HG02938 (cell line): ENCODE data around the gene MYT1.

Experiments used
- ATAC-seq: cut with Tn5 transposase; IDR thresholded peaks from one replicate; pipeline ENCODE4 v1.9.1; 2021; ENCODE audit warnings: mild to moderate bottlenecking, moderate library complexity; ENCODE audit not compliant: unreplicated experiment

The MYT1 gene

DNA sequence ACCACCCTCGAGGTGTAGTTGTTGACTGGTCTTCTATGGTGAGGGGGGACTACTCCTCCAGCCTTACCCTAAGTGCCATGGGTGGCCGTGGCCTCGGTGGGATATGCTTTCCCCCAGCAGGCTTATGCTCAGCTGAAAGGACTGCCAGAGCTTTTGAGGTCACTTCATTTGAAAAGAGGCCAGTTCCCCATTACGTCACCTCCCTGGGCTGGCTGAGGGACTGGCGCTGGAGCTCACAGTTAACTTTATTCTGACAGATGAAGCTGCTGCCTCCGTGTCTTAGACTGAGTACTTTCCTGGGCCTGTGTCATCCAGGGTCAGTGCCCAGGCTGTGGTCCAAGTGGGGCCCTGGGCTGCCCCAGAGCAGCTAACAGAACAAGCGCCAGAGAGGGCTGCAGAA, 48.5 kb downstream of the MYT1 start:
- ATAC-seq, result no peak

DNA sequence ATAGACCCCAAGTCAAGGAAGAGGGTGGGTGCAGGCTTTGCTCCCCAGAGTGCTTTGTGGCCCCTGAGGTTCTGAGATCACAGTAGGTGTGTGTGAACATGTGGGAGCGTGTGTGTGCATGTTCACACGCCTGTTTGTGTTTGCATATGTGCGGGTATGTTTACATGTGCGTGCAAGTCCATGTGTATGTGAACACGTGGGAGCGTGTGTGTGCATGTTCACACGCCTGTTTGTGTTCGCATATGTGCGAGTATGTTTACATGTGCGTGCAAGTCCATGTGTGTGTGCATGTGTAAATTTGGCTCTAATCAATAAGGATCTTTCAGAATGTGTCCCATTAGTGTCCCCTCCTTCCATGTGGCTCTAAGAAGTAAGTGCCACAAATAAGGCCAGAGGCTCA, 49.9 kb downstream of the MYT1 start:
- ATAC-seq, result no peak

DNA sequence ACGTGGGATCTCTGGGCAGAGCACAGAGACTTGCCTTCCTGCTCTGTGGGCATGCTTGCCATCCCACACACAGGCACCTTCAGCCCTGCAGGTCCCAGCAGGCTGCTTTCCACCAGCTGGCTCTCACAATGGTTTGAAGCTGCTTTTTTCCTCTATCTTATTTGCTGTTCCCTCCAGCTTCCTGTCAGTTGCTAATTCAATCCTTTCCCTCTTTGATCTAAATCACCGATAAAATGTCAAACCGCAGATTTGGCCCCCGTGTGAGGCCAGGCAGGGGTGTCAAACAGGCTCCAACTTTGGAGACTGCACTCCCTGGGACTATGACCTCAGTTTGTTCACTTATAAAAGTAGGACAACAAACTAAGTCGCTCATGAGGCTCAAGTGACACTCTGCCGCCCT, 50.7 kb downstream of the MYT1 start:
- no peak for ATAC-seq

DNA sequence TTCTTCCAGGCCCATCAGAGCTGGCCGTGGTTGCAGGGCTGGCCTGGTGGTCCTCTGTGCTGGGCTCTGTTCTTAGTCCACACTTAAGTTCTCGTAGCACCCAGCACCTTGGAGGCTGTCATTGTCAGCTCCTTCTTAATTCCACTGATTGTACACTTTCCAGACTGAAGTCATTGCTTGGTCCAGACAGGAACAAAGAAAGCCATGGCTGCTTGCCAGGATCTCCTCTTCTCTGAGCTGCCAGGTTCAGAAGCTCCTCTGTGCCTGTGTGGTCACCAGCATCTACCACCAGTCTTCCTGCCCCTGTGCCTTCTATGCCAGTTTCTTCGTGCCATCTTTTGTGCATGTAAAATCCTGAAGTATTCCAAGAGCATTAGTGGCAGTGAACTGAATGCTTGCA, 51.8 kb downstream of the MYT1 start:
- ATAC-seq, result no peak

DNA sequence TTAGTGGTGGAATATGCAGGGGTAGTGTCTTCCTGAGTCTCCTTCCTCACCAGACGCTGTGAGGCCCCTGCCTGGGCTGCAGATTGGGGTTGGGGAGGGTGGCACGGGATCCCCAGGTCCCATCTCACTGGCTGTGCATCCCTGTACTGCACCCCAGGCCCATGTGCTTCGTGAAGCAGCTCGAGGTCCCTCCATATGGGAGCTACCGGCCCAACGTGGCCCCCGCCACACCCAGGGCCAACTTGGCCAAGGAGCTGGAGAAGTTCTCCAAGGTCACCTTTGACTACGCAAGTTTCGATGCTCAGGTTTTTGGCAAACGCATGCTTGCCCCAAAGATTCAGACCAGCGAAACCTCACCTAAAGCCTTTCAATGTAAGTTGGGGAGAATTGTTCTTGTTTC, 52.7 kb downstream of the MYT1 start:
- ATAC-seq, result no peak

DNA sequence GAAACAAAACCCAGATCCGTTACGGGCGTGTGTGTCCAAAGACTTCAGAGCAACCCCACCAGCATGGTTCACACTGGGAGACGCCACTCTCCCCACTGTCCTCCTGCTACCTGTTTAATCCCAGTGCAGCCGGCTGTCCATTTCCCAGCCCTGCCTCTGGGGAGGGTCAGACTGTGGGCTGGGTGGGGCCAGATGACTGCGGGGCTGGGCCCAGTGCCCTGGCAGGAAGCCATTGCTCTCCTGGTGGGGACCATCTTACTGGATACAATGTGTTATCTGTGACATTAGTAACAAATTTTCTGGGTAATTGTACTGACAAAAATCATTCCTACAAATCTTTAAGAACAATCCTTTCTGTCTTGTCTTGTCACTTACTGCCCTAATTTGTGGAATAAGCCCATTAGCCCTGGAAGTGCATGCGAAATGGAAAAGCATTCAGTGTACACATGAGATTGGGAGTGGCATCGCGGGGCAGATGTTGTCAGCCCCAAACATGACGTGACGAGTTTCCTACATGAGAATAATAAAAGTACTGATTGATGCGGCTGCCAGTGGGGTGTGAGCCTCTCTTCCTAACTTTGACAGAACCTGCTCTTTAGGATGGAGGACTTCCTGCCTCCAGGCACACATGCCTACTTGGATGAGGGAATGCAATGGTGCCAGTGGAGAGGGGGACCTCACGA, 53.4 kb downstream of the MYT1 start:
- ATAC-seq, result no peak

DNA sequence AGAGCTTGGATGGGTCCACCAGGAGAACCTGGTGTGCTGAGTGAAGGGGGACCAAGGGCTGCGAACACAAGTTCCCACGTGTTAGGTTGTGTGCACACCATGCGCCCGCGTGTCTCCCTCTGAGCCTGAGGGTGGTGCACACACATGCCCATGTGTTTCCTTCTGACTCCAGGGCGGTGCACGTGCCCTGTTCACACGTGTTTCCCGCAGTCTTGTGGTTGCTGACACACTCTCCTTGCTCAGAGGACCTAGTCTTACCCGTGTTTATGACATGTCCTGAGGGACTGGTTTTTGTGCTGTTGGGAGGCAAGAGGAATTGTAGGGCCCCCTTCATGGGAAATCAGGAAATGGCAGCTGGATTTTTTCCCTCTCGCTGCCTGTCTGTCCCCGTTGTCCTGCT, 55.0 kb downstream of the MYT1 start:
- no peak for ATAC-seq

DNA sequence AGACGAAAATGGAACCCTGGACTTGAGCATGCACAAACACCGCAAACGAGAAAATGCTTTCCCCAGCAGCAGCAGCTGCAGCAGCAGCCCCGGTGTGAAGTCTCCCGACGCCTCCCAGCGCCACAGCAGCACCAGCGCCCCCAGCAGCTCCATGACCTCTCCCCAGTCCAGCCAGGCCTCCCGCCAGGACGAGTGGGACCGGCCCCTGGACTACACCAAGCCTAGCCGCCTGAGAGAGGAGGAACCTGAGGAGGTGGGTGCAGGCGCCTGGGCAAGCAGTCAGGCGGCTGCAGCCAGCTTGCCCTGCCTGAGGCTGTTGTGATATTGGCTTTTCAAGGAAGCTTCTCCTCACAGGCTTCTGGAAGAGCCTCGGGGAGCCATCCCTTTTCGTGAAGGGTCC, 55.5 kb downstream of the MYT1 start:
- no peak for ATAC-seq

DNA sequence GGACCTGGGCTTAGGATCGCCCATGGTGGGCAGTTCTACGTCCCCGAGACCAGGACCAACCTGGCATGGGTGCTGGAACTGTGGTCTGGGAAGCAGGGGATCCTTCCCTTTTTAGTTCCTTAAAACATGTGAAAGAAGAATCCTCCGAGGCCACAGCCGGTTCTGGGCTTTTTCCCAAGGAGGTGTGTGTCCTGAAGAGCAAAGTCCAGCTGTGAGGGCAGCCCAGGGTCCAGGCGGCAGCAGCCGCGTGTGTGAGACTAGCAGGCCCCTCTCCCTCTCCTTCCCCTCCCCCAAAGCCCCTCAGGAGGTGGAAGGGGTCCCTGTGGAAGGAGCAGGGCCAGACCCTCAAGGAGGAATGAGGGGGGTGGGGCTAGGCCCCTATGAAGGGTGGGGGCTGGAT, 56.2 kb downstream of the MYT1 start:
- ATAC-seq, result no peak

DNA sequence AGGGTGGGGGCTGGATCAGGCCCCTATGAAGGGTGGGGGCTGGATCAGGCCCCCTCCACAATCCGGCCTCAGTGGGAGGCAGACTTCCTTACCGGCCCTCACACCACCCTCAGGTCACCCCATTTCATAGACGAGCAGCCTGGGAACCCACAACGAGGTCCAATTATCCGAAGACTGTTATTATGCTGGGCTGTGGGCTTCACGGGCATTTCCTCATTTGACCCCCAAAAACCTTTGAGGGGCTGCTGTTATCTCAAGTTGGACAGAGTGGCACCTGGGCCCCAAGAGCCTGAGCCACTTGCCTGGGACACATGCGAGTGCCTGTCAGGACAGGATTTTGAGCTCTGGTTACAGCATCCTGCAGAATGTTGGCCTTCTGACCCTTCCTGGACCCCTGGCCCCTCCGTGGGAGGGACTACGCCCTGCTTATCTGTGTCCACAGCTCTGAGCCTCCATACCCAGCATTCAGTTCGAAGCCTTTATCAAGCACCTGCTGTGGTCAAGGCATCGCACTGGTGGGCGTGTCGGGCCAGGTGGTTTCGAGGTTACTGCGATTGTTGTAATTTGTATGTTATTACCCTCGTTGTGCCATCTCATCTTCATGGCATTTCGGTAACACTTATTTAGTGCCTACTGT, 56.8 kb downstream of the MYT1 start:
- ATAC-seq, result no peak

DNA sequence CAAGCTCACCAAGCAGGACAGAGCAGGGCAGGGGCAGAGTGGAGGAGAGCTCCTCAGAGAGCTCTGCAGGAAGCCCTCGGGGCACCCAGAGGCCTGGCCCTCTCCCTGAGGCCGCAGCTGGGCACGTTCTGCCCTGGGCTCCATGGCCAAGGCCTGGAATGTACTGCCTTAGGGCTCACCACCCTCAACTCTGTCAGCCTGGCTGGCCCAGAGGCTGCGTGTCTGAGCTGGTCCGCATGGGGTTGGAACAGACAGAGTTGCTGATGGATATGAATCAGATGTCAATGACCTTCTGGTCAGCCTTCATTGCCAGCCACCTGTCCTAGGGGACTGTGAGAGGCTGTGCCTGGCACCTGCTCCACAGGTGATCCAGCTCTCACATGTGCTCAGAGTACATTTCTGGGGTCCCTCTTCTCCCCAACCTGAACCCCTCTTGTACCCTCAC, 58.1 kb downstream of the MYT1 start:
- ATAC-seq, result no peak

DNA sequence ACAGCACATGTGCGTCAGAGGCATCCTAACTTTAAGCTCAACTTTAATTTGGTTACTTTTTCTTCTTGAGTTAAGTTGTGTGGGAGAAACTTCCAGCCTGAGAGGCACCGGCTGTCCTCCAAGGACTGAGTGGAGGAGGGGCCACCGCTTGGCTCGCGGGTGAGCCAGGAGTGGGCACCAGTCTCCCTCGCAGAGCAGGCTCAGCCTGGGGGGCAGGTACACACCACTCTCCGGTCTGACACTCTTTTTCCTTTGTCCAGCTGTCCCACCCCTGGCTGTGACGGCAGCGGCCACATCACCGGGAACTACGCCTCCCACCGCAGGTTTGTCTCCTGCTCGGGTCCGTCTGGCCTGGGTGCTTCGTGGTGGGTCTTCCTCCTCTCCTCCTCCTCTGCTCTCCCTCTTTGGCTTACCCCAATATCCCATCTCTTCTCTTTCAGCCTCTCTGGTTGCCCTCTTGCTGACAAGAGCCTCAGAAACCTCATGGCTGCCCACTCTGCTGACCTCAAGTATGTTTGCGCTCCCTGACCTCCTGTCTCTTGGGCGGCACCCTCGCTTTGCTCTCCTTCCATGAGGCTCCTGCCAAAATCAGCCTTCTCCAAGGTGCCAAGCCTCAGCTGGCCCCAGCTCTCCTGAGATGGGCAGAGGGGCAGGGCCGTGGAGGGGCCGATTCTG, 58.7 kb downstream of the MYT1 start:
- ATAC-seq, result no peak

DNA sequence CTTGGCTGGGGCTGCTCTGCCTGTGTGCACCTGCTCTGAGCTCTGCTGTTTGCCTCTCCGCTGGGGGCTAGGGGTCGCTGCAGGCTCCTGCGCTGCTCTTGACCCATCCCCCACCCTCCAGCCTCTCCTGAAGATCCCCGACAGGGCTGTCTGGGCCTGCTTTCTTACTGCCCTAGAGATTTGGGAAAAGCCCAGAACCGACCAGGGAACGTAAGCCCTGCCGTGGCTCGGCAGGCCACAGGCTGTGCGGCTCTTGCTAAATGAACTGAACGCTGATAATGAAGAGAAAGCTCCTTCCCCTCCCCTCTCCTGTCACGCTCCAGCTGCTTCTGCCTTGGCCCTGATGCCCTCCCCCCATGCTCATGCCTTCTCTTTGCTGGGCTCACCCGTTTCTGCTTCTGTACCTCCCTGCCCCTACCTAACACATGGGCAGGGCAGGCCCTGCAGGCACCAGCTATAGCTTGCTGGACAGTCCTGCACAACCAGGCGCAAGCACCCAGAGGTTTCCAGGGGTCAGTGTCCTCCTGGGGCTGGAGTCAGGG, 59.3 kb downstream of the MYT1 start:
- ATAC-seq, result no peak

DNA sequence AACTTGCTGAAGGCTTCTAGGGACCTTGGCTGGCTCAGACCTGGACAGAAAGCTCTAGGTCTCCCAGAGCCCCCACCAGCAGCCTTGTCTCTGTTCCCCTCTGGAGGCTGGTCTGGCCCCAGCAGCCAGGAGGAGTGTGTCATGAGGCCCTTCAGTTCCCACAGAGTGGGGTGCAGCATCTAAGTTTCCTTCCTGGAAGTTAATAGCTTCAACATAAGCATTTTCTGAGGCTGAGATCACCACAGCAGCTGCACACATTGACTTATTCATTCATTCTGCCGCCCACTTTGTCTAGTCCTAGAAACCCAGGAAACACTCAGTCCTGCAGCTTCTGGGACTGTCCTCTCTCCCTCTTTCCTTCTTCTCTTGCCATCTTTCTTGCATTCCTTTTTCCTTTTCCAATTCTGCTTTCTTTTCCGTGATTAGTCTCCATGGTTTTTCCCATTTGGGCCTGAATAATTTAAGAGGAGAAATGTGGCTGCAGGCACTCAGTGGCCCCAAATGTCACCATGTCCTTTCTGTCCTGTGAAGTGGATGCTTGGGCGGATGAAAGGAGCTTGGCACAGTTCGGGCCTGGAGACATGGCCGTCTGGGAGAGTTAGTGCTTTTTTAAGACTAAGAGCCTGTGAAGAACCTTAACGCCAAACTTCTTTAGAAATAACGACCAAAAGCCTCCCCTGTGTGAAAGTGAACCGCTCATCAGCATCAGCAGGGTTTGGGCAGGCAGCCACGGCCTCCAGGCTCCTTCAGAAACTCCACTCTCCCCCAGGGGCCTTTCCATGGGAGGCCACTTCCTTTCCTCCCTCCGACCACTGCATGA, 60.3 kb downstream of the MYT1 start:
- ATAC-seq, result no peak

DNA sequence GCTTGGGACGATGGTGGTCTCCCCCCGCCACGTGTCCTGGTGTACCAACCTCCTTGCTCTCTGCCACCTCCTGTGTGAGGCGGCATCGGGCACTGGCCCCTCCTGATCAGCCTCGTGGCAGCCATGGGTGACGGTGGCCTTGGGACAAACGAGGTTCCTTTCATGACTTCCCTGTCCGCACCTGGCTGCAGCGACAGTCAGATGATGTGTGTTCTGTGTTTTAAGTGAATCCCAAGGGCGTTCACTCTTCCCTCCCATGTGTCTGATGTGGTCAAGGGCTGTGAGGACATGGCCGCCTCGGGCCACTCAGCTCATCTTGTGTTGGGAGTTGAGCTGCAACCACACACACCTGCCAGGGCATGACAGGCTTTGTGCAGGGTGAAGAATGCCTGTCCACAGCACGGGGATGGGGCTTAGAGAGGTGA, 60.9 kb downstream of the MYT1 start:
- no peak for ATAC-seq

DNA sequence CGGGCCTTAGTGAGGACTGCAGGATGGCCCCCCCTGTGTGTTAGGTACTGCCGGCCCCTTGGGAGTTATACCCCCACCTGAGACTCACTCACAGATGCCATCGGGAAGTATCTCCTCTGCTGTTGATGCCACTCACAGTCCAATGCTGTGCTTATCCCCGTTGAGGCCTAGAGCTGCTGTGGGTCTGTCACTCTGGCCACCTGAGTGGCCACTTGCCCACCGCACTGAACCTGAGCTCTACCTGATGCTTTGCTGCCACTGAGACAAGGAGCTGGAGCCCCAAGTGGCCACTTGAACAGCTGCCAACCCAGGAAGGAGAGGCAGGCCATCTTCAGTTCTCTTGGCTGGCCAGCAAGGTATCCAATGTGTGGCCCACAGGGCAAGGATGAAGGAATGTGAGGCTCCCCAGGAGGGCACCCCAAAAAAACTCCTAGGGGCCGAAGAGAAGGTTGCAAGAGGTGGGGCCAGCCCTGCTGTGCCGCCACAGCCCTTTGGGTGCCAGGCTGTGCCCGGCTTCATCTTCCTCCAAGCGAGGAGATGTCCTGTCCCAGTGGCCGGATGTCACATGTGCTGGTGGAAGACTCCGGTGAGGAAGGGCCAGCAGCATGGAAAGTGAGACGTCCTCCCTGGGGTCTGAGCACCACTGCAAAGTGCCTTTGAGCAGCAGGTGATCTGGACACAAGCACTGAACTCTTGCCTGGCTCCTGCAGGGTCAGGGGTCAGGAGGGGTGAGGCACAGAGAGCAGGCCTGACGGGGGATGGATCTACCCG, 61.8 kb downstream of the MYT1 start:
- no peak for ATAC-seq

DNA sequence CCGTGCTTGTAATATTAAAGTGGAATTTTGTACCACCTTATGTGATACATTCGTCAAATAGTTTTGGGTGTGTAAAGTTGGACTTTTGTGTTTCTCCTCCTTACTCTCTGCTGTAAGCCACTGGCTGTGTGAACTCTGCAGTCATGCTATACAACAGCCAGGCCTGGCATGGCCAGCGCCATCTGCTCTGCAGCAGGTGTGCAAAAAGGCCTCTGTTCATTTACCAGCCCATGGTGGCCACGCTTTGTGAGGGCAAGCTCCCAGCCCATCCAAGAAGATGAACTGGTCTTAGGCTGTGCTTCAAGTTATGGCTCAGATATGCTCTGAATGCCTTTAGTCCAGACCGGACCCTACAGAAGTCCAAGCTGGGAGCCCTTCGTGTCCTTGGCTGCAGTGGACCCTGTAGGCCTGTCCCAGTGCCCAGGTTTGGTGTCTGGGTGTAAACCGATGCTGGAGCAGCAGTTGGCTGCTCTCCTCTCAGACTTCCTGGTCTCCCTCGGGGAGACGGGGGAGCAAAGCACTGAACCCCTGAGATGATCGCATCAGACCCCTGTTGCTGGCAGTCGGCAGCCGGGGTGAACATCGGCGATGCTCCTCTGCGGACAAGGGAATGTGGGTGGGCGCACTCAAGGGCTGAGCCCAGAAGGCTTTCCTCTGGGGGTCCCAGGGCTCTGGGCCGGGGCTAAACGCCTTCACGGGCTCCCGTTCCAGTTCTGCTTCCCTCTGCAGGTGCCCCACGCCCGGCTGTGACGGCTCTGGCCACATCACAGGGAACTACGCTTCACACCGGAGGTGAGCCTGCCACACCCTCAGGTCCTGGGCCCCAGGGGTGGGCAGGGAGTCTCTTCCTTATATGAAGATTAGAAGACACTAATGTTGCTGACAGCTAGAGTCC, 62.7 kb downstream of the MYT1 start:
- ATAC-seq, result no peak

DNA sequence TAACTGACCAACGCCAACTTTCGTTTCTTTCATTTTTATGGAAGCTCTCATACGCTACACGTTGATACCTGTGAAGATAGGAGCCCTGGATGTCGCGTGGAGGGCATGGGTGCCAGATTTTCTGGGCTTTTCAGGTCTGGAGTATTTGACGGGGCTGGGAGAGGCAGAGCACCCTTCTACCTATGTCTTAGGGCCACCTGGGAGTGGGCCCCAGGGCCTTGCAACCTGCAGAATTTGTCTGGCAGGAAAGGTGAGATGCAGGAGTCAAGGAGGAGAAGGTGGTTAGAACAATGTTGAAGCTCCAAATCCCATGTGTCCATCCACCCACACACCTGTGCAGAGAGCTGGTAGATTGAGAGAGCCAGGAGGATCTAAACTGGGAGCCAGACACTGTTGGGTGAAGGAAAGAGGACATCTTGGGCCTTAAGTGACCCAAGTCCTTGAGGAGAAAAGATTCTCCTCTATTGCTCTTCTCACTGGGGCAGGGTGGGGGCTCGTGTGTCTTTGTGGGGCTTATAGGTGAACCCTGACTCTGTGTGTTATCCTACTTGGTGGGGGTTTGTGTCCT, 63.9 kb downstream of the MYT1 start:
- no peak for ATAC-seq
